Activated CD4-positive, alpha-beta T cell treated with anti-CD3 and anti-CD28 coated beads, Interleukin-2, amount 10 ng/mL, durations not matched to agents 7 days and 5 days (primary cell): ENCODE results near the gene SMIM13. TPM values are rescaled to one million over a fixed set of nuclear protein-coding genes. Genes with fewer than 3 reads are reported as not detected.
A peak's percentile ranks its signal among the peaks of the same experiment; 100 is the strongest.
"Not testable (repeated sequence)": the region's sequence is repeated elsewhere in the genome, so short reads cannot be mapped to it uniquely, and the experiment has no call there.

Experiments
- CTCF ChIA-PET: fragments of 350-600 bp; sonication (Branson Sonifier 250); formaldehyde crosslinking; loops from one replicate; lab custom pipeline; 2021; ENCODE audit warnings: antibody characterized with exemption; lab: Charles Lee
- POLR2A ChIA-PET: fragments of 350-600 bp; sonication (Branson Sonifier 250); formaldehyde crosslinking; loops from one replicate; lab custom pipeline; 2021; ENCODE audit warnings: antibody characterized with exemption; lab: Charles Lee
- DNase-seq: peaks from one replicate; pipeline ENCODE4 v3.0.0-alpha.2; 2020
- H3K27ac Mint-ChIP-seq: one replicate; pipeline ENCODE4 v1.8.0; 2021; ENCODE audit warnings: mild to moderate bottlenecking, moderate library complexity, mixed read lengths
- H3K27me3 Mint-ChIP-seq: one replicate; pipeline ENCODE4 v1.8.0; 2021; ENCODE audit warnings: mixed read lengths
- H3K36me3 Mint-ChIP-seq: one replicate; pipeline ENCODE4 v1.8.0; 2021; ENCODE audit warnings: low read depth, mixed read lengths
- H3K4me1 Mint-ChIP-seq: one replicate; pipeline ENCODE4 v1.8.0; 2021; ENCODE audit warnings: mixed read lengths
- H3K4me3 Mint-ChIP-seq: one replicate; pipeline ENCODE4 v1.8.0; 2021; ENCODE audit warnings: mild to moderate bottlenecking, moderate library complexity, mixed read lengths
- H3K9me3 Mint-ChIP-seq: one replicate; pipeline ENCODE4 v1.8.0; 2021; ENCODE audit warnings: mixed read lengths
- total RNA-seq, 2 experiments: library from RNA; stranded (reverse); gene quantifications; one replicate each; pipeline ENCODE4 v1.2.3, GENCODE V29; 2021

Gene SMIM13
- total RNA-seq, 2 experiments from 2014 or later, result 7.9 to 9.2 TPM

GRCh38 chr6:11110921-11111768 lies 17.5 kb downstream of the SMIM13 start, which contains the start of gene ERVFRD-1:
Gene ERVFRD-1, minus strand, starts transcription at chr6:11111725. Its CDS starts 6,415 bp downstream, at chr6:11105310.
- ChIA-PET POLR2A (interaction anchor here (0.7 kb wide), 1 partner anchor 18 kb away, joined by 6 read pairs; no protein-coding TSS in a partner anchor), CTCF (interaction anchor here (0.7 to 0.8 kb wide), 2 partner anchors 63 to 310 kb away, joined by 3 to 4 read pairs; no protein-coding TSS in a partner anchor)
- no peaks in the 10 kb centered on the region for H3K9me3 Mint-ChIP-seq
- H3K27me3 Mint-ChIP-seq, result no peaks in the 10 kb centered on the region
- H3K36me3 Mint-ChIP-seq, result peaks cover 5% of the 10 kb centered on the region
- H3K27ac Mint-ChIP-seq, result no peak within 1 kb of the TSS
- H3K4me3 Mint-ChIP-seq, result peak within 1 kb of the TSS; percentile 43
- no peak for DNase-seq
- H3K4me1 Mint-ChIP-seq, result peaks cover 21% of the 10 kb centered on the region

- Mint-ChIP-seq H3K4me3 (peak overlapping the region; percentile 43), H3K36me3 (peaks cover 5% of the 10 kb centered on the region), H3K27me3 (no peaks in the 10 kb centered on the region), H3K27ac (no peak overlapping the region), H3K4me1 (peaks cover 24% of the 10 kb centered on the region), H3K9me3 (no peaks in the 10 kb centered on the region)
- no peak for DNase-seq
- ChIA-PET POLR2A (interaction anchor here (0.7 kb wide), 1 partner anchor 19 kb away, joined by 6 read pairs; no protein-coding TSS in a partner anchor), CTCF (interaction anchor here (0.8 kb wide), 1 partner anchor 310 kb away, joined by 3 read pairs; no protein-coding TSS in a partner anchor)
Observed at GRCh38 chr6:11111769-11112437, 18.3 kb downstream of the SMIM13 start.

GRCh38 chr6:11113038-11113437 lies 19.4 kb downstream of the SMIM13 start:
- H3K9me3 Mint-ChIP-seq, result no peaks in the 10 kb centered on the region
- H3K4me3 Mint-ChIP-seq, result no peak overlapping the region
- POLR2A ChIA-PET, result no interaction called here
- H3K27me3 Mint-ChIP-seq, result no peaks in the 10 kb centered on the region
- H3K27ac Mint-ChIP-seq, result no peak overlapping the region
- CTCF ChIA-PET, result no interaction called here
- H3K4me1 Mint-ChIP-seq, result peaks cover 24% of the 10 kb centered on the region
- peaks cover 3% of the 10 kb centered on the region for H3K36me3 Mint-ChIP-seq
- no peak for DNase-seq

GRCh38 chr6:11115808-11116536 lies 22.3 kb downstream of the SMIM13 start:
- not testable (repeated sequence) for H3K4me3 Mint-ChIP-seq
- H3K4me1 Mint-ChIP-seq, result peaks cover 22% of the 10 kb centered on the region

DNA sequence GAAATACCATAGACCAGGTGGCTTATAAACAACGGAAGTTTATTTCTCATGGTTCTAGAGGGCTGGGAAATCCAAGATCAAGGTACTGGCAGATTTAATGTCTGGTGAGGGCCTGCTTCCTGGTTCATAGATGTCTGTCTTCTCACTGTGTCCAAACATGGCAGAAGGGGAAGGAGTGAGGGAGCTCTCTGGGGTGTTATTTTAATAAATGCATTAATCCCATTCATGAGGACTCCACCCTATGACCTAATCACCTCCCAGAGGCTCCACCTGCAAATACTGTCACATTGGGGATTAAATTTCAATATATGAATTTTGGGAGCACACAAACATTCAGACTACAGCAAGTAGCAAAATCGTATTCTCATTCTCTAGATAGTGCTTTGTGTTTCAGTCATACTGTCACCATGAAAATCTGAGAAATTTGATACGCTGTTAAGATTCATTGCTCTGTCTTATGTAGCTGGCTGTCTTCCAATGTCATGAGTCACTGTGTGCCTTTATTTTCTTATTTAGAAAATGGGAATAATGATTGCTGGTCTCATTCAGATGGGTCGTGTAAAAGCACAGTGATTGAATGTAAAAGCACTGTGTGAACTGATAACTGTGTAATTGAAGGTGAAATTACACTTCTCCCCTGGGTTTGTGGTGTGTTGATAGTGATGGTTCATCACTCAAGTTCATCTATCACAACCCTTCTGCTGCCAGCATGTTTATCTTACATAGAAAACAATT lies 26.8 kb downstream of the SMIM13 start:
- H3K4me1 Mint-ChIP-seq, result peaks cover 12% of the 10 kb centered on the region
- H3K36me3 Mint-ChIP-seq, result peaks cover under 1% of the 10 kb centered on the region
- H3K27me3 Mint-ChIP-seq, result no peaks in the 10 kb centered on the region
- H3K4me3 Mint-ChIP-seq, result no peak overlapping the region
- H3K9me3 Mint-ChIP-seq, result no peaks in the 10 kb centered on the region
- ChIA-PET CTCF (no interaction called here), POLR2A (no interaction called here)
- H3K27ac Mint-ChIP-seq, result no peak overlapping the region
- no peak for DNase-seq

More at GRCh38 chr6:11115808-11116536, 22.3 kb downstream of the SMIM13 start:
- H3K27ac Mint-ChIP-seq, DNase-seq, H3K9me3 Mint-ChIP-seq, H3K27me3 Mint-ChIP-seq, H3K36me3 Mint-ChIP-seq, CTCF ChIA-PET, POLR2A ChIA-PET: not testable (repeated sequence)

GRCh38 chr6:11121851-11122250 lies 28.2 kb downstream of the SMIM13 start:
- peaks cover 7% of the 10 kb centered on the region for H3K36me3 Mint-ChIP-seq

DNA sequence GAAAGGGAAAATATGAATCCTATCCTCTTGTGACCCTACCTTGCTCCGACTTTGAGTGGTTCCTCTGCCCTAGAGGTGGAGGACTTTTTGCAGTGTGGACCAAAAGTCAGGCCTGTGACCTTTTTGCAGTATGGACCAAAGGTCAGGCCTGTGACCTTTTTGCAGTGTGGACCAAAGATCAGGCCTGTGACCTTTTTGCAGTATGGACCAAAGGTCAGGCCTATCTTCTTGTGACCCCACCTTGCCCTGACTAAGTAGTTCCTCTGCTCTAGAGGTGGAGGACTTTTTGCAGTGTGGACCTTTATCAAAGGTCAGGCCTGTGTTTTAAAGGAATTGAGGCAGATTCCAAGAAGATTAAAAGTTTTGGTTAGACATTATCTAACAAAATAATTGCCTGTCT lies 28.7 kb downstream of the SMIM13 start:
- H3K4me3 Mint-ChIP-seq, result no peak overlapping the region
- peaks cover 6% of the 10 kb centered on the region for H3K4me1 Mint-ChIP-seq
- H3K27ac Mint-ChIP-seq, result no peak overlapping the region
- POLR2A ChIA-PET, result no interaction called here
- H3K9me3 Mint-ChIP-seq, result no peaks in the 10 kb centered on the region
- H3K27me3 Mint-ChIP-seq, result no peaks in the 10 kb centered on the region
- CTCF ChIA-PET, result interaction anchor here (1.2 kb wide), 1 partner anchor 374 kb away, joined by 3 read pairs; no protein-coding TSS in a partner anchor
- DNase-seq, result no peak
- peaks cover 10% of the 10 kb centered on the region for H3K36me3 Mint-ChIP-seq

More at GRCh38 chr6:11121851-11122250, 28.2 kb downstream of the SMIM13 start:
- Mint-ChIP-seq H3K4me3 (no peak overlapping the region), H3K27me3 (no peaks in the 10 kb centered on the region), H3K4me1 (peaks cover 6% of the 10 kb centered on the region), H3K27ac (no peak overlapping the region), H3K9me3 (no peaks in the 10 kb centered on the region)
- no peak for DNase-seq
- CTCF ChIA-PET, result interaction anchor here (1.2 kb wide), 1 partner anchor 374 kb away, joined by 3 read pairs; no protein-coding TSS in a partner anchor
- POLR2A ChIA-PET, result no interaction called here

GRCh38 chr6:11123978-11124377 lies 30.3 kb downstream of the SMIM13 start:
- peaks cover 18% of the 10 kb centered on the region for H3K36me3 Mint-ChIP-seq
- H3K27me3 Mint-ChIP-seq, result no peaks in the 10 kb centered on the region
- H3K27ac Mint-ChIP-seq, result no peak overlapping the region
- ChIA-PET CTCF (interaction anchor here (1.0 to 2.0 kb wide), 3 partner anchors 12 to 372 kb away, joined by 3 to 7 read pairs (median 3); no protein-coding TSS in a partner anchor), POLR2A (no interaction called here)
- no peaks in the 10 kb centered on the region for H3K9me3 Mint-ChIP-seq
- no peak overlapping the region for H3K4me3 Mint-ChIP-seq
- H3K4me1 Mint-ChIP-seq, result peaks cover 7% of the 10 kb centered on the region
- no peak for DNase-seq

- Mint-ChIP-seq H3K27ac (no peak overlapping the region), H3K36me3 (peaks cover 20% of the 10 kb centered on the region), H3K4me3 (no peak overlapping the region), H3K27me3 (no peaks in the 10 kb centered on the region), H3K4me1 (peaks cover 8% of the 10 kb centered on the region), H3K9me3 (no peaks in the 10 kb centered on the region)
- DNase-seq, result no peak
- CTCF ChIA-PET, result interaction anchor here (1.7 kb wide), 1 partner anchor 34 kb away, joined by 6 read pairs; the partner anchor contains the start of gene SMIM13
- POLR2A ChIA-PET, result no interaction called here
Observed at GRCh38 chr6:11126876-11127275, 33.2 kb downstream of the SMIM13 start.

GRCh38 chr6:11128608-11129007 lies 35.0 kb downstream of the SMIM13 start:
- peaks cover 23% of the 10 kb centered on the region for H3K36me3 Mint-ChIP-seq
- H3K9me3 Mint-ChIP-seq, result no peaks in the 10 kb centered on the region
- ChIA-PET CTCF (interaction anchor here (0.8 kb wide), 1 partner anchor 332 kb away, joined by 3 read pairs; no protein-coding TSS in a partner anchor), POLR2A (no interaction called here)
- no peak overlapping the region for H3K27ac Mint-ChIP-seq
- peaks cover 8% of the 10 kb centered on the region for H3K4me1 Mint-ChIP-seq
- H3K27me3 Mint-ChIP-seq, result no peaks in the 10 kb centered on the region
- DNase-seq, result no peak
- no peak overlapping the region for H3K4me3 Mint-ChIP-seq

DNA sequence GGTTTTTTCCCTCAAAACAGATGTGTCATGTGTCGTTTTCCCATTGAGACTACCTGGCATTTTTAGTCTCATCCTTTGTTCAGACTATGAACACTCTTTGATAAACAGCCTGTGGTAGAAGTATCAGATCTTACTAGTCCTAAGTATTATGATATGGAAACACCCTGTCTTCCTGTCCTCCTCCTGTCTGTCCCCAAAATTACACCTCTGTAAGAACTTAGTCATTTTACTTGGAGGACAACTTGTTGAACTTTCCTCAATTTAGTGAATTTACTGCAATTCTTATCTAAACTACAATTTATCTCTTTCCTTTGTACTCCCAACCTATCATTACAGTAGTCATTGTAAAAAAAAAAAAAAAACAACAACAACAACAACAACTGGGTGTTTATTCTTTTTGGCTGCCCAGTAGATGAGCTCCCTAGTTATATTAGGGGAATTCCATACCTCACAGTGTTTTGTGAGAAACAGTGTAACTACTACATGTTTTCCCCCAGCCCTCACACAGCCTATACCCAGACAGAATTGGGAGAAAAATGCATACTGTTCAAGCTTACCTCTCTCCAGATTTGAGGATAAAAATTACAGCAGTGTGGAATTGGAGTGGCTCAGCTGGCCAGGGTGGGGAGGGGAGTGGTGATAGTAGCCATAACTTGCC lies 36.4 kb downstream of the SMIM13 start:
- no peak overlapping the region for H3K27ac Mint-ChIP-seq
- CTCF ChIA-PET, result no interaction called here
- H3K4me3 Mint-ChIP-seq, result no peak overlapping the region

More for the DNA sequence above, 36.4 kb downstream of the SMIM13 start:
- H3K36me3 Mint-ChIP-seq, result peaks cover 30% of the 10 kb centered on the region
- no peak for DNase-seq
- POLR2A ChIA-PET, result no interaction called here
- H3K27me3 Mint-ChIP-seq, result no peaks in the 10 kb centered on the region
- no peaks in the 10 kb centered on the region for H3K9me3 Mint-ChIP-seq
- H3K4me1 Mint-ChIP-seq, result peaks cover 2% of the 10 kb centered on the region
